Ascending aorta (tissue), 2 donors: Measurements from ENCODE around the gene MYO9A. TPM values are rescaled to one million over a fixed set of nuclear protein-coding genes. Genes with fewer than 3 reads are reported as not detected.
"Not testable (repeated sequence)": the region's sequence is repeated elsewhere in the genome, so short reads cannot be mapped to it uniquely, and the experiment has no call there.

Experiments used
- DNase-seq, 2 donors: peaks; one replicate each; pipeline ENCODE4 v3.0.0-alpha.2; 2019; ENCODE audit warnings: low spot score in 2 of 2
- H3K27ac ChIP-seq, 2 donors: fragments of 200-600 bp; sonication (generic); one replicate each; pipeline ENCODE4 v1.5.1; 2016 to 2017; ENCODE audit warnings: mild to moderate bottlenecking in 1 of 2
- H3K27me3 ChIP-seq: fragments of 200-600 bp; sonication (generic); one replicate; pipeline ENCODE4 v1.5.1; 2017
- H3K36me3 ChIP-seq, 2 donors: fragments of 200-600 bp; sonication (generic); one replicate each; pipeline ENCODE4 v1.5.1; 2016
- H3K4me1 ChIP-seq, 2 donors: fragments of 200-600 bp; sonication (generic); one replicate each; pipeline ENCODE4 v1.5.1; 2016 to 2017; ENCODE audit warnings: mild to moderate bottlenecking in 1 of 2
- H3K4me3 ChIP-seq, 2 donors: fragments of 200-600 bp; sonication (generic); one replicate each; pipeline ENCODE4 v1.5.1; 2016 to 2017; ENCODE audit warnings: mild to moderate bottlenecking in 1 of 2
- H3K9me3 ChIP-seq, 2 donors: fragments of 200-600 bp; sonication (generic); one replicate each; pipeline ENCODE4 v1.5.1; 2016
- intact Hi-C: fragments of 100-400 bp; cut with DNase I; formaldehyde crosslinking; loops from one replicate; pipeline ENCODE4 v1.15.1; 2023
- total RNA-seq: library from RNA; depleted of rRNA; stranded (reverse); fragments of >200 nt; gene quantifications from one replicate; pipeline ENCODE4 v1.1.0, GENCODE V29; 2016
- TF ChIP-seq, protein P1 (sequence below), 3 experiments: fragments of 200-600 bp in 2 of 3; fragments of 450-650 bp in 1 of 3; sonication (generic) in 2 of 3; IDR thresholded peaks; one replicate each; pipeline ENCODE4 v1.5.1; 2016 to 2019; ENCODE audit warnings: antibody characterized with exemption in 3 of 3, mild to moderate bottlenecking in 1 of 3, moderate library complexity in 1 of 3

MYO9A gene
- total RNA-seq, 1 donor from 2014 or later: 128 TPM

DNA sequence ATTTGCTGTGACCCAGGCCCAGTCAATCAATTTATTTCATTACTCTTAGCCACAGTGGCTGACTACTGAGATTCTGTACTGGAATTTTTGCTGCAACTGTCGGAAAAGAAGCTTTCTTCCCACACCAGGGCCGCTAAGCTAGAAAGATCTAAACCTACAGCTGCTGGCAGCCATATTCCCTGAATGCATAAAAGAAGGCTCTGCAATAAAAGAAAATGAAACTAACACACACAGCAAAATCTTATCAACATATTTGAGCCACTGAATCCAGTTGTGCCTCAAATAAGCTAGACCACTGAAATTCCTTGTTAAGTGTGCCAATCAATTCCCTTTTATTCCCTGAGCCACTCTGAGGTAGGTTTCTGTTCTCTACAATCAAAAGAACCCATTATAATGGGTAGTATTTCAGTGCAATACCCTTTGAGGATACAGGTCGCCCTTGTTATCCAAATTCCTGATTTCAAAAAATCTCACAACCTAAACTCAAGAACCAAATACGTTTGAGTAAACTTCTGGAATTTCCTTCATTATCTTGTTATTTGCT, 60.3 kb downstream of the MYO9A start:
- no peak overlapping the region for H3K27ac ChIP-seq
- no peak overlapping the region for H3K4me3 ChIP-seq
- no peaks in the 10 kb centered on the region for H3K36me3 ChIP-seq
- intact Hi-C loops: no loop called here
- no peaks in the 10 kb centered on the region for H3K27me3 ChIP-seq
- TF ChIP-seq, protein P1, sequence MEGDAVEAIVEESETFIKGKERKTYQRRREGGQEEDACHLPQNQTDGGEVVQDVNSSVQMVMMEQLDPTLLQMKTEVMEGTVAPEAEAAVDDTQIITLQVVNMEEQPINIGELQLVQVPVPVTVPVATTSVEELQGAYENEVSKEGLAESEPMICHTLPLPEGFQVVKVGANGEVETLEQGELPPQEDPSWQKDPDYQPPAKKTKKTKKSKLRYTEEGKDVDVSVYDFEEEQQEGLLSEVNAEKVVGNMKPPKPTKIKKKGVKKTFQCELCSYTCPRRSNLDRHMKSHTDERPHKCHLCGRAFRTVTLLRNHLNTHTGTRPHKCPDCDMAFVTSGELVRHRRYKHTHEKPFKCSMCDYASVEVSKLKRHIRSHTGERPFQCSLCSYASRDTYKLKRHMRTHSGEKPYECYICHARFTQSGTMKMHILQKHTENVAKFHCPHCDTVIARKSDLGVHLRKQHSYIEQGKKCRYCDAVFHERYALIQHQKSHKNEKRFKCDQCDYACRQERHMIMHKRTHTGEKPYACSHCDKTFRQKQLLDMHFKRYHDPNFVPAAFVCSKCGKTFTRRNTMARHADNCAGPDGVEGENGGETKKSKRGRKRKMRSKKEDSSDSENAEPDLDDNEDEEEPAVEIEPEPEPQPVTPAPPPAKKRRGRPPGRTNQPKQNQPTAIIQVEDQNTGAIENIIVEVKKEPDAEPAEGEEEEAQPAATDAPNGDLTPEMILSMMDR (IDR thresholded peaks at IDR 0.05): no peak
- H3K4me1 ChIP-seq: peaks cover 0 to 2% of the 10 kb centered on the region in 2 donors
- peaks cover 0 to 3% of the 10 kb centered on the region in 2 donors for H3K9me3 ChIP-seq
- DNase-seq: no peak

DNA sequence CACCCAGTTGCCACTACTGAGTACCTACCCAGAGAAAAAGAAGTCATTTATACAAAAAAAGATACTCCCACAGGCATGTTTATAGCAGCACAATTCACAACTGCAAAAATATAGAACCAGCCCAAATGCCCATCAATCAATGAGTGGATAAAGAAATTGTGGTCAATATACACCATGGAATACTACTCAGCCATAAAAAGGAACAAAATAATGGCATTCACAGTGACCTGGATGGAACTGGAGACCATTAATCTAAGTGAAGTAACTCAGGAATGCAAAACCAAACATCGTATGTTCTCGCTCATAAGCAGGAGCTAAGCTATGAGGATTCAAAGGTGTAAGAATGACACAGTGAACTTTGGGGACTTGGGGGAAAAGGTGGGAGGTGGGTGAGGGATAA, 61.7 kb downstream of the MYO9A start:
- H3K27ac ChIP-seq, H3K4me3 ChIP-seq, H3K27me3 ChIP-seq, DNase-seq, H3K4me1 ChIP-seq, intact Hi-C loops, H3K36me3 ChIP-seq, H3K9me3 ChIP-seq: not testable (repeated sequence)

DNA sequence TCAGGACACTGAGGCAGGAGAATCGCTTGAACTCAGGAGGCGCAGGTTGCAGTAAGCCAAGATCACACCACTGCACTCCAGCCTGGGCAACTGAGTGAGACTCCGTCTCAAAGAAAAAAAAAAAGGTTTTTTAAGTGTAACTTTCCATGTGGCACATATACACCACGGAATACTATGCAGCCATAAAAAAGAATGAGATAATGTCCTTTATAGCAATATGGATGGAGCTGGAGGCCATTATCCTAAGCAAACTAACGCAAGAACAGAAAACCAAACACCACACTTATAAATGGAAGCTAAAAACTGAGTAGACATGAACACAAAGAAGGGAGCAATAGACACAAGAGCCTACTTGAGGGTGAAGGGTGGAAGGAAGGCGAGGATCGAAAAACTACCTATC, 64.7 kb downstream of the MYO9A start:
- H3K27ac ChIP-seq, H3K4me1 ChIP-seq, H3K27me3 ChIP-seq, H3K36me3 ChIP-seq, H3K9me3 ChIP-seq, DNase-seq, H3K4me3 ChIP-seq, intact Hi-C loops: not testable (repeated sequence)

DNA sequence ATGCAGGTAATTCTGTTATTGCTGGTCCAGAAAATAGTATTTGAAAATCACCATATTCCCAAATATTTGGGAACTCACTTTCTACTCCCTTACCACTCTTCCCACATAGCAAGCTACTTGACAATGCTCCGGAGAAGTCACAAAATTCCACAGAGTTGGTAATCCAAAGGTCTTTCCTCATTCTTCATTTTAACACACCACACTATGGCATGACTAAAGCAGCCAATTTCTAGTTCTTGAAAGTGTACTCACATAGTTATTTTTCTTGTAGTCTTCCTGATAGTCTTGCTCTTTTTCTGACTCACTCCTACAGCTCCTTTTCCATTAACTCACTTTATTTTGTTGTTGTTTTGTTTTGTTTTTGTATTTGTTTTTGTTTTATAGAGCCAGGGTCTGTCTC, 67.2 kb downstream of the MYO9A start:
- Histone ChIP-seq H3K9me3 (no peaks in the 10 kb centered on the region), H3K36me3 (peaks cover 4 to 6% of the 10 kb centered on the region in 2 donors), H3K27ac (no peak overlapping the region), H3K4me3 (no peak overlapping the region), H3K4me1 (no peaks in the 10 kb centered on the region), H3K27me3 (no peaks in the 10 kb centered on the region)
- TF ChIP-seq, protein P1 (IDR thresholded peaks at IDR 0.05): no peak
- no peak for DNase-seq
- intact Hi-C loops: no loop called here

DNA sequence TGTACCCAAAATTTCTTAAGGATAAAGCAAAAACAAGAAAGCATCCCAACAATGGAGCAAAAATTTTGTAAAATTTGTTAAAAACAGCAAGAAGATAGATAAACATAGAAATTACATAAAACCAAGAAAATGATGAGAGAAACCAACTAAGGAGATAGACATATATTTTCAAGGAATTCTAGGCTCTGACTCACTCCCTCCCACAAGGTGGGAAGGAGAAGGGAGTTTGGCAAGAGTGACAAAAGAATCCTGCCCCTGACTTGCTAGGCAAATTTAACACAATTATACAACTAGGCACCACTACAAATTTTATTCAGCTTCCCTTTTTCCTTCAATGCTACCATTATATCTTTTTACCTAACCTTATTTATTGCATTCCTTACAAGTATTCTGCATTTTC, 70.9 kb downstream of the MYO9A start:
- Histone ChIP-seq H3K36me3 (peaks cover 8 to 10% of the 10 kb centered on the region in 2 donors), H3K27me3 (no peaks in the 10 kb centered on the region), H3K9me3 (no peaks in the 10 kb centered on the region), H3K4me1 (no peaks in the 10 kb centered on the region), H3K4me3 (no peak overlapping the region), H3K27ac (no peak overlapping the region)
- no peak for DNase-seq
- TF ChIP-seq, protein P1 (IDR thresholded peaks at IDR 0.05): no peak
- intact Hi-C loops: no loop called here

DNA sequence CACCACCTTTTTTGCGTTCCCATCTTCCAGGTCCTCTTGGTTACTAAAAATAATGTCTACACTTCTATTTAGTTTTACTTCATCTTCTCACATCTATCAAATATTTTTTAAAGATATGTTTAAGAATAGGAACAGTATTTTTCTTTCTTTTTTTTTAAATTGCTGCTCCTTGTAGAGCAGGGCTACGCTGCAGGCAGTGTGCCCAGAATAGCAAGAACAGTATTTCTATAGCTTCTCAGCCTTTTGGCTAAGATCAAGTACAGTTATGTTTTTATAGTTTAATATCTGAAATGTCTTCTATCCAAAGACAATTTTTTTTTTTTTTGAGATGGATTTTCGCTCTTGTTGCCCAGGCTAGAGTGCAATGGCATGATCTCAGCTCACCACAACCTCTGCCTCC, 73.0 kb downstream of the MYO9A start:
- TF ChIP-seq, protein P1 (IDR thresholded peaks at IDR 0.05): no peak
- intact Hi-C loops: no loop called here
- Histone ChIP-seq H3K4me1 (no peaks in the 10 kb centered on the region), H3K9me3 (no peaks in the 10 kb centered on the region), H3K36me3 (peaks cover 8 to 17% of the 10 kb centered on the region in 2 donors), H3K27me3 (no peaks in the 10 kb centered on the region), H3K27ac (no peak overlapping the region), H3K4me3 (no peak overlapping the region)
- no peak for DNase-seq

DNA sequence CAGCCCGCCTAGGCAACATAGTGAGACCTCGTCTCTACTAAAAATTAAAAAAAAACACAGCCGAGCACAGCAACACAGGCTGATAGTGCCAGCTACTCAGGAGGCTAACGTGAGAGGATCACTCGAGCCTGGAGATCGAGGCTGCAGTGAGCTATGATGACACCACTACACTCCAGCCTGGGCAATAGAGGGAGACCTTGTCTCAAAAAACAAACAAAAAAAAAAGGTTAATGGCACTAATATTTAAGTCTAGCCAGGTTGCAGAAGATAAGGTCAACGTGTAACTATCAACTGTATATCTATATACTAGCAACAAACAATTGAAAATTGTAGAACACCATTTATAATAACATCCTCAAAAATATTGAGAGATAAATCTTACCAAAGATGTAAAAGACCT, 75.1 kb downstream of the MYO9A start:
- no peaks in the 10 kb centered on the region for H3K9me3 ChIP-seq
- TF ChIP-seq, protein P1 (IDR thresholded peaks at IDR 0.05): no peak

More for the DNA sequence above, 75.1 kb downstream of the MYO9A start:
- no peaks in the 10 kb centered on the region for H3K4me1 ChIP-seq
- no peak overlapping the region for H3K27ac ChIP-seq
- no peak for DNase-seq
- intact Hi-C loops: no loop called here
- no peak overlapping the region for H3K4me3 ChIP-seq
- H3K27me3 ChIP-seq: no peaks in the 10 kb centered on the region
- peaks cover 8 to 17% of the 10 kb centered on the region in 2 donors for H3K36me3 ChIP-seq
